Adipose tissue (tissue), 3 donors: ENCODE data around the gene XRCC1. TPM values are rescaled to one million over a fixed set of nuclear protein-coding genes. Genes with fewer than 3 reads are reported as not detected.
"Not testable (repeated sequence)": the region's sequence is repeated elsewhere in the genome, so short reads cannot be mapped to it uniquely, and the experiment has no call there.

Experiments
- H3K27ac ChIP-seq: one replicate; pipeline ENCODE4 v1.5.1; 2013; ENCODE audit warnings: low read depth, low read length
- WGBS, 3 donors: extraction: QIAGEN DNeasy Blood & Tissue Kit; methylation state at CpG; one replicate each; pipeline ENCODE4 v1.1.7; 2013; 5-methylcytosine and 5-hydroxymethylcytosine counted together
- polyA plus RNA-seq, 3 donors: library from polyadenylated mRNA; stranded (reverse); fragments of 200-250 nt; gene quantifications; one replicate each; pipeline ENCODE4 v1.2.3, GENCODE V29; 2013
- donor health status: healthy with polysubstance abuse.
- donor health status: Bipolar disorder and iron deficiency.
- donor health status: healthy.

The XRCC1 gene
- polyA plus RNA-seq, 3 donors, result 13.6 to 18.6 (median 14.2) TPM

DNA sequence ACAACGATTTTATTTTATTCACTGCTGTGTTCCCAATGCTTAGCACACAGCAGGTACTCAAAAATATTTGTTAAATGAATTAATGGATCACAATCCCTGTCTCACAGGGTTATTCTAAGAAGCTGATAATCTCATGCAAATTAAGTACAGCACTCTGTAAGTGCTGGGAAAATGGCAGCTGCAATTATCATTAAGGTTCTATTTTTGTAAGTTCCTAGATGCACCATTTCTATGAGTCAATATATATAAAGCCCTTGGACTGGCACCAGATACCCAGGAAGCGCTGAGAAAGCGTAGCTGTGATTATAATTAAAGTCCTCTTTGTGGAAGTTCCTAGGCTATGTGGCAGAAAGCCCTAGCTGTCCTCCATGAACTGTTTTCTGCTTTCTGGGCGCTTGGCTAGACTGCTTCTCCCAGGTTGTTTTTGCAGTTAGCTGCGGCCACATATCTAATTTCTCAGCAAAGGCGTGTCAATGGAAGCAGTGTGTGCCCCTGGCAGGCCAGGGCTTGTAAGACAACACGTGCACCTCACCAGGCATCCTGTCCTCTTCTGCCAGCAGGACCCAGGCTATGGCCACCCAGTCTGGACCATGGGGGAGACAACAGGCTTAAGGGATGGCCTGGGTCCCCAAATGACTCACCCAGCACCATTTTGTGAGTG is 31.4 kb upstream of the XRCC1 start:
- 52 to 90% (median 89%) methylated on average over 7 of the region's 7 CpGs for WGBS, 3 donors
- H3K27ac ChIP-seq, result no peak overlapping the region

DNA sequence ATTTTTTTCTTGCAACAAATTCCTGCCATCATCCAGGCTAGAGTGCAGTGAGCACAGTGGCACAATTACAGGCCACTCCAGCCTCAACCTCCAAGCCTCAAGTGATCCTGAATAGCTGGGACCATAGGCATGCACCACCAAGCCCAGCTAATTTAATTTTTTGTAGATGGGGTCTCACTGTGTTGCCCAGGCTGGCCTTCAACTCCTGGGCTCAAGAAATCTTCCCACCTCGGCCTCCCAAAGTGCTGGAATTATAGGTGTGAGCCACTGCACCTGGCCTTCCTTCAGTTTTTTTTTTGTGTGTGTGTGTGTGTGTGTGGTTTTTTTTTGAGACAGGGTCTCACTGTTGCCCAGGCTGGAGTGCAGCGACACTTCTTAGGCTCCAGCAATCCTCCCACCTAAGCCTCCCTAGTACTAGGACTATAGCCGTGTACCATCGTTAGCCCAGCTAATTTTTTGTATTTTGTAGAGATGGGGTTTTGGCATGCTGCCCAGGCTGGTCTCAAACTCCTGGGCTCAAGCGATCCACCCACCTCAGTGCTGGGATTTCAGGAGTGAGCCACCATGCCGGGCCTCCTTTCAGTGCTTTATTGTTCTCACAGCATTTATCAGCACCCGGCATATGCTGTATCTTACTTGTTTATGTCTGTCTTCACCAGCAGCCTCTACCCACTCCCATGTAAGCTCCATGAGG is 30.7 kb upstream of the XRCC1 start:
- 51 to 90% (median 84%) methylated on average over 7 of the region's 7 CpGs for WGBS, 3 donors
- H3K27ac ChIP-seq, result no peak overlapping the region

DNA sequence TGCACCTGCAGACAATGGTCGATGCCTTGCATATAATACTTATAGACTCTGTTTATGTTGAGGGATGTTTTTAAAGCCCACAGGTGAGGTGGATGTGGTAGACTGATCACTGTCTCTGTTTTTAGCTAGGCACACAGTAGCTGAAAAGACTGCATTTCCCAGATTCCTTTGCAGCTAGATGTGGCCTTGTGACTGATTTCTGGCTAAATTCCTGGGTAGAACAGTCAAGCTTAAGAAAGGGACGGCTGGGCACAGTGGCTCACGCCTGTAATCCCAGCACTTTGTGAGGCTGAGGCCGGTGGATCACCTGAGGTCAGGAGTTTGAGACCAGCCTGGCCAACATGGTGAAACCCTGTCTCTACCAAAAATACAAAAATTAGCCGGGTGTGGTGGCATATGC is 25.0 kb upstream of the XRCC1 start:
- 64 to 85% (median 85%) methylated on average over 5 of the region's 5 CpGs for WGBS, 3 donors
- H3K27ac ChIP-seq, result not testable (repeated sequence)

DNA sequence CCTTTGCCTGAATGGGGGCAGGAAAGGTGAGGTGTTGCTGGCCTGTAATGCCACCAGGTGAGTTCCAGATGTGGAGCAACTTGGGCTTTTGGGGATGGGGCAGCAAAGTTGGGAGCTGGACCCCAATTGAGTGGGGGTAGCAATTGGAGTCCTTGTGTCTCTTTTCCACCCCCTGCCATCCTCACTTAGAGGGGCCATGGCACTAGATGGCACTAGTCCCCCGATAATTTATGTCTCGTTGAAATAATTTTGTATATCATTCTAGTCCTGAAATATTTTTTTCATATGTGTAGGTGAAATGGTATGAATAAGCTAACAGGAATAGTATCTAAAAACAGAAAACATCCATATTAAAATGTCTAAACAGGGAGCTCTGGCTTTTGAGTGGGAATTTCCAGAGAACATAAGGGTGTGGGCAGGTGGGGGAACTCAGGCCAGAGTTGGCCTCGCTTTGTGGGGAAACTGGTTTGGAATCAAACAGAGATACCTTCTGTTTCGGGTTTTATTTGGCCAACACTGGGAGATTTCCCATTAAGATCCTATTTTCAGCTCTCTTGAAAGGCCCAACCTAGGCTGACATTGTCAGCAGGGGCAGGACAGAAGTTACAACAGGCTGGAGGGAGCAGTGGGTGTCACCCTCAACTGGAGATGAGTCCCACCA is 24.4 kb upstream of the XRCC1 start:
- WGBS, 3 donors, result 76 to 91% (median 88%) methylated on average over 4 of the region's 4 CpGs
- H3K27ac ChIP-seq, result no peak overlapping the region

DNA sequence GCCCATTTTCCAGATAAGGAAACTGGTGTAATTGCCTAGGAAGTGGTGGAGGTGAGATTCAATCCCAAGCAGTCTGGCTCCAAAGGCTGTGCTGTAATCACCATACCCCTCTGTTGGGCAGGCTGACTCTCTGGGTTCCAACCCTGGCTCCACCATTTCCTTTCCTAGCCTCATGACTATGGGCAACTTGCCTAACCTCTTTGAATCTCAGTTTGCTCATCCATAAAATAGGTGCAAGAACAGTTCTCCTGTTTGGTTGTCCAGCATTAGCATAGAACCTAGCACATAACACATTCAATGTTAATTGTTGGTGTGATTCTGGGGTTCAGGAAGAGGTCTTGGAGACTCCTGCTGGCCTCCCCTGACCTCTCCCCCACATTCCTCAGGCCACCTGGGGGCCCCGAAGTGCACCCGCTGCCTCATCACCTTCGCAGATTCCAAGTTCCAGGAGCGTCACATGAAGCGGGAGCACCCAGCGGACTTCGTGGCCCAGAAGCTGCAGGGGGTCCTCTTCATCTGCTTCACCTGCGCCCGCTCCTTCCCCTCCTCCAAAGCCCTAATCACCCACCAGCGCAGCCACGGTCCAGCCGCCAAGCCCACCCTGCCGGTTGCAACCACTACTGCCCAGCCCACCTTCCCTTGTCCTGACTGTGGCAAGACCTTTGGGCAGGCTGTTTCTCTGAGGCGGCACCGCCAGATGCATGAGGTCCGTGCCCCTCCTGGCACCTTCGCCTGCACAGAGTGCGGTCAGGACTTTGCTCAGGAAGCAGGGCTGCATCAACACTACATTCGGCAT is 23.3 kb upstream of the XRCC1 start:
- WGBS, 3 donors, result 91 to 95% (median 91%) methylated on average over 16 to 19 of the region's 19 CpGs
- no peak overlapping the region for H3K27ac ChIP-seq

DNA sequence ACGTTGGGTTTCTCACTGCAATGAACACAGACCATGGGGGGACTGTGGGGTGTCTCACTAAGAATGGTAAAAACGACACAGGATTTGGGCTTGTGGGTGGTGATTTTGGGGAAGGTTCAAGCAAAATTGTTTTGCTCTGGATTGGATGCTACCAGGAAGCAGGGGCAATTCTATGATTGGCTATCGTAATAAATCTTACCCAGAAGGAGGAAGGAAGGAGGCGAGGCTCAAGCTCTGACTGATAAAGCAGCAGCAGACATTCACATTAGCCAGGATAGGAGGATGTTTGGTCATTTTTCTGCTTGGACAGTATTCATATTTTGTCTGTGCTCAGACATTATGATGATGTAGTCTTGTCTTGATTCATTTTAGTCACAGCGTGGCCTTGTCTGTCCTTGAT is 22.5 kb upstream of the XRCC1 start:
- no peak overlapping the region for H3K27ac ChIP-seq
- WGBS, 3 donors, result 33 to 47% (median 38%) methylated on average over 5 of the region's 5 CpGs

DNA sequence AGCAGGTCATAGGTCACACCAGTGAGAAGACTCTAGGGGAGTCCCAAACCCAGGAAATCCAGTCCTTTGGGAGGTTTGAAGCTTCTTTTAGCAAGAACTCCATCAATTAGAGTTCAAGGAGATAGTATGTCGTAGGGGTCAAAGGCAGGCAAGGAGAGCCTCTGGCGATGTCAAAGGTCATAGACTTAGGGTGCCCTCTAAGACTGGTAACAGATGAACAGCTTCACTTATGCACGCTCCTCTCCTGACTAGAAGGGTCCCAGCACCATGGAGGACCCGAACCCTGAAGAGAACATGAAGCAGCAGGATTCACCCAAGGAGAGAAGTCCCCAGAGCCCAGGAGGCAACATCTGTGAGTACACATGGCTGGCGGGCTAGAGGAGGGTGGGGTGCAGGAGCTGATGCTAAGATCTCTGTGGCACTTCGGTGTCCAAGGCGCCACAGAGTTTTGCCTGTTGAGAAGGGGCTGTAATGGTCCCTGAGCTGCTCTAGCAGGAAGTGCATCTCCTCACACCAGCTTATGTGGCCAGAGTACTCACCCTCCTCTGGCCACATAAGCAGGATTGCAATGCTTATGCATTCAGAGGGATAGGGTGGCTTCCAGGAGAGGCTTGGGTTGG is 21.6 kb upstream of the XRCC1 start:
- whole genome bisulfite sequencing, 3 donors, result 22 to 23% (median 22%) methylated on average over 7 of the region's 7 CpGs
- H3K27ac ChIP-seq, result peak overlapping the region; percentile 85

DNA sequence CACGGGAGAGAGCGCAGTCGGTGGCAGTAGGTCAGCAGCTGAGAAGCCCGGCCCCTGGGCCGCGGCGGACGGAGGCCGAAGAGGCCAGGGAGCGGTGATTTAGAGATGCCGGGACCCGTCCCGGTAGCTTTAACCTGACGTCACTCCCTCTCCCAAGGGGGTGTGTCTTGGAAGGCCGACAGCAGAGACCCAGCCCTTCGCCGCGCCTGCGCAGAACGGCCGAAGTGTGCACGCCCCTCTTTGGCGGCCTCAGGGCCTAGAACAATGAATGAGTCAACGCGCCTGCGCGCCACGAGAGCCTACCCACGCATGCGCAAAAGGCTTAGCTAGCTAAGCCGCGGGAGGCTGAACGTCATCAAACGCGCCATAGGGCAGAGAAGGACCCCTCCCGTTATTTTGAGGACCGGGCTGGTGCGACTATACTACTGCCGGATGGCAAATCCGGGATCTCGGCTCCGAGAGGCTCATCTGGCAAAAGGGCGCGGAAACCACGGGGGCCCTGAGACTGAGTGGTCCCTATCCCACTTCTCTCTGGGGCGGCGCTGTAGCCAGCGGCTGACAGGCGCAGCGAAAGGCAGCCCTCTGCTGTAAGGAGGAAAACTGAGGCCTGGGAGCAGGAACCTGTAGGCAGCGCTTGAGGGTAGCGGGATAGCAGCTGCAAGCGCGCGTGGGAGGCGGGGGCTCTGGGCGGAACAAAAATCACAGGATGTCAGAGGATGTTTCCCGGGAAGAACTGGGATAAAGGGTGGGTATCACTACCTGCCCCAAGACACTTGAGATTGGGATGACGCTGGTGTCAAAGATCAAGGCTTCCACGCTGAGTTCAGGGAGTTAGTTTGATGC is 20.9 kb upstream of the XRCC1 start, which contains the start of the genes IRGQ and ZNF576:
TSS of gene IRGQ (minus strand) at position 136 of the 843 bp plus-strand sequence. CDS start 796 bp downstream, outside the sequence.
TSS of gene ZNF576 (plus strand) at position 597 of the 843 bp plus-strand sequence. CDS start 514 bp downstream, outside the sequence.
- peak within 1 kb of the TSS; percentile 85 for H3K27ac ChIP-seq
- 0 to 1% (median 0%) methylated on average over 60 of the region's 60 CpGs for WGBS, 3 donors

DNA sequence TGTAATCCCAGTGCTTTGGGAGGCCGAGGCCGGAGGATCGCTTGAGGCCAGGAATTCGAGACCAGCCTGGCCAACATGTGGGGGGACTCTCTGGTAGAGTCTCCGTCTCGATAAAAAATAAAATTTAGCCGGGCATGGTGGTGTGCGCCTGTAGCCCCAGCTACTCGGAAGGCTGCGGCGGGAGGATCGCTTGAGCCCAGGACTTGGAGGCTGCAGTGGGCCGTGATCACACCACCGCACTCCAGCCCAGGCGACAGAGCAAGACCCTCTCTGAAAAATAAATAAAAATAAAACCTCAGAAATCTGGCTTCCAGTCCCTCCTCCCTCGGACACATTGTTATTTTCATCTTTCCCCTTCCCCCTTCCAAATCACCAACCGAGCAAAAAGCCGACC is 20.3 kb upstream of the XRCC1 start:
- 1 to 4% (median 1%) methylated on average over 18 of the region's 18 CpGs for WGBS, 3 donors

DNA sequence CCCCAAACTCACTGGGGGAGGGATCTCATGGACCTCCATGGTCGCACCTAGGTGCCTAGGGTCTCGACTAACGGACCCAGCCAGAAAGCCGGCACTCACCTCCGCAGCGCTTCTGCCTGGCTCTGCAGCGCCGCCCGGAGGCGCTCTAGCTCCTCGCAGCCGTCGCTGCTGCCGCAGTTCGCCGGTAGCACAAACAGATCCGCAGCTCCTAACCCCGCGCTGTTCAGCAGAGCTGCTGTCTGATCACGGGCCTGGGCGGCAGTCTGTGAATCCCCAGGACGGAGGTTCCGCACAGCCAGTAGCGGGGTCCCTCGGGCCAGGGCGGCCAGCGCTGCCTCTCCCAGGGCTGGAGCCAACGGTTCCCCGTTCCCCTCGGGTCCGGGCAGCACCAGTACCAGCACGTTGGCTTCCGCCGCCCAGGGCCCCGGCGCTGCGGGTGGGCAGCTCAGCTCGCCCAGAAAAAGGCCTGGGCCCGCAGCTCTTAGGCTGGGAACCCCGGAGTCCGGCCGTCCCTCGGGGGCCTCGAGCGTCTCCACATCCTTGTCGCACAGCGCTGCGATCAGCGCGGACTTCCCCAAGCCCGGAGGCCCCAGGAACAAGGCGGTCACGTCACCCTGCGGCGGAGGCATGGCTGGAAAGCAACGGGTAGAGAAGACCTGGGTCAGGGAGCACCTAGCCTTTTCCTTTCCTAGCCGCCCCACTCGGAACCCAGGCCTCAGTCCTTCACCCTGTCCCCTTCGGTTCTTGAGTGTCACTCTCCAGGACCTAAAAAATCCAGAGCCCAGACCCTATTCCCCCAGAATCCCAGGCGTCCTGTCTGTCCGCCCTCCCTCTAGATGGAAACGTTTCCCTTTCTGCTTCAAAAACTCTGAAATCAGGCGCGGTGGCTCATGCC is 19.6 kb upstream of the XRCC1 start:
- no peak overlapping the region for H3K27ac ChIP-seq
- 1 to 2% (median 1%) methylated on average over 60 to 64 of the region's 64 CpGs for WGBS, 3 donors

More for the DNA sequence above, 20.3 kb upstream of the XRCC1 start:
- H3K27ac ChIP-seq, result no peak overlapping the region

DNA sequence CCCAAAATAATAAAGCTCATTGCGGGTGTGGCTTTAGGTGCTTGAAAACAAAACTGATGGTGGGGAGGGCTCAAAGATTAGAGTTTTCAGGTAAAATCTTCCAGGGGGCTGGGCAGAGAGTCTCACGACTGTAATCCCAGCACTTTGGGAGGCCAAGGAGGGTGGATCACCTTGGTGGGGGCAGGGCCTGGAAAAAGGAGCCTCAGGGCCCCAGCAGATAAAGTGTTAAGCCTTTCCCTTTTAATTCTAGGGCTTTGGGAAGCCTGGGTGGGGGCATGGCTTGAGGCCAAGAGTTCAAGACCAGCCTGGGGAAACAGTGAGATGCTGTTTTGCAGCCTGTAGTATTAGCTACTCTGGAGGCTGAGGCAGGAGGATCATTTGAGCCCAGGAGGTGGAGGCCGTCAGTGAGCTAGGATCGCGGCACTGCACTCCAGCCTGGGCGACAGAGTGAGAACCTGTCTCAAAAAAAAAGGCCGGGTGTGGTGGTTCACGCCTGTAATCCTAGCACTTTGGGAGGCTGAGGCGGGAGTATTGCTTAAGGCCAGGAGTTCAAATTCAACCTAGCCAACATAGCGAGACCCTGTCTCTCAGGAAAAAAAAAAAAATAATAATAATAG is 18.9 kb upstream of the XRCC1 start:
- H3K27ac ChIP-seq, result no peak overlapping the region
- 86 to 92% (median 92%) methylated on average over 10 of the region's 10 CpGs for WGBS, 3 donors

DNA sequence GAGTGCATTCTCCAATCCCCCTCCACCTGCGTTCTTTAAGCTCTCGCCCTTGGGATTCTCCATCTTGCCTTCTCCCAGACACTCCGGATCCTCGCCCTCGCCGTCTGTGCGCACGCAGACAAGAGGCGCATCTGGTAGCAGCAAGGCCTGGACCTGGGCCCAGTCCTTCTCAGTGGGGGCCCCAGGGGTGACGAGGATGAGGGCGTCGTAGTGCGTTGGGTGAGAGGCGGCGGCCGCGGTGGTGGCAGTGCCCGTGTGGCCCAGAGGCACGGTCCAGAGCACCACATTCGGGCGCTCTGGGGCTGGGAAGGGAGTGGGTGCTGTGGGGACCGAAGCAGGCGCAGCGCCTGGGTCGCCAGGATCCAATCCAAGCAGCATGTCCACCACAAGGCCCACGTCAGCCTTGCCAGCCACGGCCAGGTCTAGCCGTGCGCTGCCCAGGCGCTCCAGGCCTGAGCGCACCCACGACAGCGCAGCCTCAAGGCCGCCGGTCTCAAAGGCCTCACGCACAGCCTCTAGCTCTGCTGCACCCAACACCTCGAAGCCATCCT is 17.5 kb upstream of the XRCC1 start:
- no peak overlapping the region for H3K27ac ChIP-seq
- WGBS, 3 donors, result 95 to 97% (median 96%) methylated on average over 33 to 37 of the region's 37 CpGs

DNA sequence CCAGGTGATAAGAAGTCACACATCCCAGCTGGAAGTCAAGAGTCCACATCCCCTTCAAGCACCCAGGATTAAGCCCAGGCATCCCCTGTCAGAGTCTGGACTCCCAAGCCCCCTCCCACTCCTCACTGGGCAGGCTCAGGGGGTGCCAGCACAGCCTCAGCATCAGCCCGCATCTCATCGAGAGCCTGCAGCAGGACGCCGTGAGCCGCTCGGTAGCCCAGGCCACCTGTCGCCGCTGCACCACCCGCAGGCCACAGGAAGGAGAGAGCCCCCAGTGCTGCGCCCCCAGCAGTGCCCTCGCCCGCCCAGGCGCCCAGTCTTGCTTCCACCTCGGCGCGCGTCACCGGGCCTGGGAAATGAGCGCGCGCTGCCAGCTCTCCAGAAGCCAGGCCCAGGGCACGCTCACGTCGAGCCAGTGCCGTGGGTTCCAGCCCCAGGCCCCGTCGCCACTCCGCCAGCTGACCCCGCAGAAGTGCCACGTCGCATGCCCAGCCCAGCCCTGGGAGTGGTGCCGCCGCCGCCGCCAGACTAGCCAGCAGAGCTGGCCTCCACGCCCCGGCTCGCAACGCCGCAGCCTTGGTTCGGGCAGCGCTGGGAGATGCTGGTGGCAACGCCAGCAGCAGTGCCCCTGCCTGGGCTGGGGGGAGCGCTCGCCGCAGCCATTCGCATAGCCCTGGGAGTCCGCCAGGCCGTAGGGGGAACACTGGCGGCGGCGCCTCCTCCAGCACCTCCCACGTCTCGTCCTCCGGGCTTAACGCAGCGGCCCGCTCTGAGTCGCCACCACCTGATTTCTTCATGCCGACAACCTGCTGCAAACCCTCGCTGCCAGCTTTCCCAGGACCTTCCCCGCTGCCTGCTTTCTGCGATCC is 16.8 kb upstream of the XRCC1 start:
- 95 to 97% (median 95%) methylated on average over 52 to 63 of the region's 63 CpGs for WGBS, 3 donors
- H3K27ac ChIP-seq, result no peak overlapping the region

DNA sequence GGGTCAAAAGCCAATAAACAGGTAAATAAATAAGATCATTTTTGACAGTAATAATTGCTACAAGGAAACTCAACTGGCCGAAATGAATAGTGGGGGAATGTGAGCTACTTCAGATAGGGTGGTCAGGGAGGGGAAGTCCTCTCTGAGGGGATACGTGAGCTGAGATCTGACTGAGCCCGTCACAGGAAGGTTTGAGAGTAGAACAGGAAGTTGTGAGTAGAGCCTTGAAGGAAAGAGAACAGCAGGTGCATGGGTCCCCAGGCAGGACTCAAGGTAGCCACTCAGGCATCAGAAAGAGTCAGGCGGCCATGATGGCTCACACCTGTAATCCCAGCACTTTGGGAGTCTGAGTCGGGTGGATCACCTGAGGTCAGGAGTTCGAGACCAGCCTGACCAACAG is 14.4 kb upstream of the XRCC1 start:
- no peak overlapping the region for H3K27ac ChIP-seq
- 70 to 84% (median 70%) methylated on average over 6 of the region's 6 CpGs for WGBS, 3 donors

DNA sequence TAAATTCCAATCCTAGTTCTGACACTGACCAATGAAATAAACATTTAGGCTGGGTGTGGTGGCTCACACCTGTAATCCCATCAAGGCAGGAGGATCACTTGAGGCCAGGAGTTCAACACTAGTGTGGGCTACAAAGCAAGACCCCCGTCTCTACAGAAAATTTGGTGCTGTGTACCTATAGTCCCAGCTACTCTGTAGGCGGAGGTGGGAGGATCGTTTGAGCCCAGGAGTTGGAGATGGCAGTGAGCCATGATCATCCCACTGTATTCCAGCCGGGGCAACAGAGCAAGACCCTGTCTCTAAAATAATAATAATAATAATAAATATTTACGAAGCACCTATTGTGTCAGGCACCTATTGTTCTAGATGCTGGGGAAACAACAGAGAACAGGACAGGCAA is 13.9 kb upstream of the XRCC1 start:
- 87 to 89% (median 88%) methylated on average over 5 of the region's 5 CpGs for WGBS, 3 donors
- no peak overlapping the region for H3K27ac ChIP-seq
